Heart left ventricle (tissue), 16 donors: Measurements from ENCODE around the gene FSTL5. TPM values are rescaled to one million over a fixed set of nuclear protein-coding genes. Genes with fewer than 3 reads are reported as not detected.

Experiments
- ATAC-seq, 4 donors: fragments of 200-7000 bp; cut with Tn5 transposase; one replicate each; pipeline ENCODE4 v1.9.1; 2020 to 2022; ENCODE audit warnings: moderate library complexity in 4 of 4, mild to moderate bottlenecking in 3 of 4, moderate number of reproducible peaks in 1 of 4
- DNase-seq, 5 donors: peaks; one replicate each; pipeline ENCODE4 v3.0.0-alpha.2; 2020
- H3K27ac ChIP-seq, 12 donors: fragments of 200-600 bp; sonication (generic) in 4 of 12; one replicate each; pipeline versions ENCODE4 v1.5.0 to v1.8.0; 2016 to 2022; ENCODE audit warnings: mild to moderate bottlenecking in 2 of 12
- H3K27me3 ChIP-seq, 9 donors: fragments of 200-600 bp; sonication (generic) in 2 of 9; one replicate each; pipeline versions ENCODE4 v1.5.1 to v1.8.0; 2016 to 2022; ENCODE audit warnings: mild to moderate bottlenecking in 3 of 9
- H3K36me3 ChIP-seq, 9 donors: fragments of 200-600 bp; sonication (generic) in 2 of 9; one replicate each; pipeline versions ENCODE4 v1.5.0 to v1.8.0; 2018 to 2022; ENCODE audit warnings: mild to moderate bottlenecking in 2 of 9
- H3K4me1 ChIP-seq, 12 donors: fragments of 200-600 bp; sonication (generic) in 4 of 12; one replicate each; pipeline versions ENCODE4 v1.5.0 to v1.8.0; 2016 to 2022; ENCODE audit warnings: mild to moderate bottlenecking in 3 of 12
- H3K4me3 ChIP-seq, 12 donors: fragments of 200-600 bp; sonication (generic) in 4 of 12; one replicate each; pipeline versions ENCODE4 v1.5.0 to v1.8.0; 2017 to 2022; ENCODE audit warnings: mild to moderate bottlenecking in 9 of 12, moderate library complexity in 4 of 12
- H3K9me3 ChIP-seq, 12 donors: fragments of 200-600 bp; sonication (generic) in 4 of 12; one replicate each; pipeline versions ENCODE4 v1.5.0 to v1.8.0; 2016 to 2022; ENCODE audit warnings: mild to moderate bottlenecking in 1 of 12
- POLR2A ChIP-seq, 2 donors: fragments of 450-650 bp; IDR thresholded peaks; one replicate each; pipeline ENCODE4 v1.6.1; 2017; ENCODE audit warnings: antibody characterized with exemption in 2 of 2, mild to moderate bottlenecking in 2 of 2, moderate library complexity in 2 of 2
- WGBS, 4 donors: extraction: QIAGEN DNeasy Blood & Tissue Kit in 2 of 4; methylation state at CpG; one replicate each; pipeline versions ENCODE4 v1.1.5 to v1.1.7; 2013 to 2018; 5-methylcytosine and 5-hydroxymethylcytosine counted together
- intact Hi-C, 10 donors: fragments of 100-400 bp; cut with DNase I; formaldehyde crosslinking; loops; one replicate each; pipeline versions ENCODE4 v1.11.1 to v1.14.2; 2022
- polyA plus RNA-seq, 2 donors: library from polyadenylated mRNA; stranded (reverse); fragments of 200-250 nt; gene quantifications; one replicate each; pipeline ENCODE4 v1.2.3, GENCODE V29; 2013
- total RNA-seq, 9 donors: library from RNA; depleted of rRNA in 2 of 9; stranded (reverse); fragments of >200 nt in 2 of 9; fragmentation: NEBNext Ultra II Directional in 3 of 9; extraction: Animal tissue kit (Norgen Biotek cat#: 25700) in 3 of 9; gene quantifications; one replicate each; pipeline versions ENCODE4 v1.1.0 to v1.2.4, GENCODE V29; 2016 to 2023
- TF ChIP-seq, protein P1 (sequence below), 12 donors: fragments of 200-600 bp; sonication (generic) in 4 of 12; IDR thresholded peaks; one replicate each; pipeline versions ENCODE4 v1.5.0 to v1.8.0; 2018 to 2022; ENCODE audit warnings: antibody characterized with exemption in 12 of 12, mild to moderate bottlenecking in 5 of 12
- donor health status: ischemic (EF 13 %, LVEDD 7.1; RV severe dilation, severe dysfunction).
- donor health status: healthy with polysubstance abuse.
- donor health status: DM: no; HTN: yes; CAD: no.
- donor health status: DM: no; HTN: no; CAD: no.
- donor health status: ischemic (EF 25% LVEDD 6.9; RV normal size, moderate dysfunction).
- donor health status: ischemic (EF 25% LVEDD 5.7; RV mildly dilated, moderate dysfunction).
- donor health status: healthy.
- donor health status: DM: yes; HTN: yes; CAD: no.
- donor health status: ischemic (EF 35%, LVEDD 5.7; RV mildly dilated, moderate dysfunction).
- donor health status: nonischemic (EF 11% LVEDD 7.7; RV severe dilation, severe dysfunction).
- donor health status: DM: yes; HTN: yes; CAD: no.
- donor health status: PGD.
- donor health status: ischemic (EF 29% LVEDD 5.4; RV normal size, mild dysfunction).
- donor health status: nonischemic (EF 23%, LVEDD 6.1; RV moderate dilation, normal function).

Gene FSTL5
- total and polyA plus RNA-seq, 11 donors: not detected

- intact Hi-C loops: no loop called here
- no peak for TF ChIP-seq POLR2A (IDR thresholded peaks at IDR 0.05)
- TF ChIP-seq, protein P1, sequence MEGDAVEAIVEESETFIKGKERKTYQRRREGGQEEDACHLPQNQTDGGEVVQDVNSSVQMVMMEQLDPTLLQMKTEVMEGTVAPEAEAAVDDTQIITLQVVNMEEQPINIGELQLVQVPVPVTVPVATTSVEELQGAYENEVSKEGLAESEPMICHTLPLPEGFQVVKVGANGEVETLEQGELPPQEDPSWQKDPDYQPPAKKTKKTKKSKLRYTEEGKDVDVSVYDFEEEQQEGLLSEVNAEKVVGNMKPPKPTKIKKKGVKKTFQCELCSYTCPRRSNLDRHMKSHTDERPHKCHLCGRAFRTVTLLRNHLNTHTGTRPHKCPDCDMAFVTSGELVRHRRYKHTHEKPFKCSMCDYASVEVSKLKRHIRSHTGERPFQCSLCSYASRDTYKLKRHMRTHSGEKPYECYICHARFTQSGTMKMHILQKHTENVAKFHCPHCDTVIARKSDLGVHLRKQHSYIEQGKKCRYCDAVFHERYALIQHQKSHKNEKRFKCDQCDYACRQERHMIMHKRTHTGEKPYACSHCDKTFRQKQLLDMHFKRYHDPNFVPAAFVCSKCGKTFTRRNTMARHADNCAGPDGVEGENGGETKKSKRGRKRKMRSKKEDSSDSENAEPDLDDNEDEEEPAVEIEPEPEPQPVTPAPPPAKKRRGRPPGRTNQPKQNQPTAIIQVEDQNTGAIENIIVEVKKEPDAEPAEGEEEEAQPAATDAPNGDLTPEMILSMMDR (IDR thresholded peaks at IDR 0.05): no peak
- Histone ChIP-seq H3K27me3 (no peaks in the 10 kb centered on the region), H3K4me1 (no peaks in the 10 kb centered on the region), H3K4me3 (no peak overlapping the region), H3K27ac (no peak overlapping the region), H3K36me3 (no peaks in the 10 kb centered on the region), H3K9me3 (no peaks in the 10 kb centered on the region)
- ATAC-seq: no peak
- 33 to 80% (median 70%) methylated on average over 1 of the region's 1 CpG for WGBS, 4 donors
- DNase-seq: no peak
Observed at GRCh38 chr4:161457311-161457710, 706.5 kb downstream of the FSTL5 start.

GRCh38 chr4:161454860-161455259, 708.9 kb downstream of the FSTL5 start:
- DNase-seq (no peak), ATAC-seq (no peak)
- no peak for TF ChIP-seq POLR2A (IDR thresholded peaks at IDR 0.05)
- intact Hi-C loops: no loop called here
- WGBS, 4 donors: 52 to 65% (median 62%) methylated on average over 2 of the region's 2 CpGs
- Histone ChIP-seq H3K4me1 (no peaks in the 10 kb centered on the region), H3K9me3 (no peaks in the 10 kb centered on the region), H3K27ac (no peak overlapping the region), H3K36me3 (no peaks in the 10 kb centered on the region), H3K27me3 (no peaks in the 10 kb centered on the region), H3K4me3 (no peak overlapping the region)

- intact Hi-C loops: no loop called here
- Histone ChIP-seq H3K4me1 (no peaks in the 10 kb centered on the region), H3K9me3 (no peaks in the 10 kb centered on the region), H3K4me3 (no peak overlapping the region), H3K36me3 (no peaks in the 10 kb centered on the region), H3K27ac (no peak overlapping the region), H3K27me3 (no peaks in the 10 kb centered on the region)
- ATAC-seq (no peak), DNase-seq (no peak)
- TF ChIP-seq POLR2A (IDR thresholded peaks at IDR 0.05): no peak
- TF ChIP-seq, protein P1 (IDR thresholded peaks at IDR 0.05): no peak
- WGBS, 4 donors: 52 to 80% (median 68%) methylated on average over 5 of the region's 5 CpGs
Observed at GRCh38 chr4:161448550-161449180, 715.1 kb downstream of the FSTL5 start.

DNA sequence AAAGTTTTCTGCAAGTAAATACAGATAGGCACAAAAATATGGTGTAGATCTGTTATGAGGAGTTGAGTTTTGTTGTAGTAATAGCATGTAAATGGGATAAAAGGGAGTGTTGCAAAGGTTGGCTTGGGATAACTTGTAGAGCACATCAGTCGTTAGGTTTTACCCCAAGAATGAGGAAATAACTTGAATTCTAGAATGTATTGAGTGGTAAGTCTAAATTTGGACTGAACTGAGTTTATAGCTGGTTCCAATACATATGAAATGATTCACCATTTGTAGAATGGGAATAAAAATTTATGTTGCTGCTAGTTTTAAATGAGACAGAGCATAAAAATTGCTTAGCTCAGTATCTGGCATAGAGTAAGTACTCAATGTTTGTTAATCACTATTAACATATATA, 719.2 kb downstream of the FSTL5 start:
- Histone ChIP-seq H3K36me3 (no peaks in the 10 kb centered on the region), H3K4me3 (no peak overlapping the region), H3K27me3 (no peaks in the 10 kb centered on the region), H3K4me1 (no peaks in the 10 kb centered on the region), H3K9me3 (no peaks in the 10 kb centered on the region), H3K27ac (no peak overlapping the region)
- DNase-seq (no peak), ATAC-seq (no peak)
- intact Hi-C loops: no loop called here
- TF ChIP-seq POLR2A (IDR thresholded peaks at IDR 0.05): no peak
- TF ChIP-seq, protein P1 (IDR thresholded peaks at IDR 0.05): no peak
- WGBS, 4 donors: 58 to 72% (median 68%) methylated on average over 1 of the region's 1 CpG

DNA sequence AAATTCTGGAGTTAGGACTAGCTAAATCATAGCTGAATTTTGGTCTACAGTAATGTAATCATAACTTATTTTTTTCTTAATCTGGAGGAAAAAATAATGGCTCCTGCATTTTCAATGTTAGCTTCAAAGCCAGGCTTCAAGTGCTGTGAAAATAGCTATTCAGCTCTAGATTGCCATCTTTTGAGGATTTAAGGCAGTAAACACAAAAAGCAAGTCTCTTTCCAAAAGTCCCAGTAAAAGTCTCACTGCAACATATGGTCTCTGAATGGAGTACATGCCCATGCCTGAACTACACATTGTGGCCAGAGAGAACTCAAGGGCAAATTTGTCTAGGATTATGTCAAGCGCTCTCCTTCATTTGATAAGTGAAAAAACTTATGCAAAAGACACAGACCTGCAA, 720.9 kb downstream of the FSTL5 start:
- Histone ChIP-seq H3K4me1 (no peaks in the 10 kb centered on the region), H3K27ac (no peak overlapping the region), H3K36me3 (no peaks in the 10 kb centered on the region), H3K9me3 (no peaks in the 10 kb centered on the region), H3K4me3 (no peak overlapping the region), H3K27me3 (no peaks in the 10 kb centered on the region)
- WGBS, 4 donors: 78 to 94% (median 87%) methylated on average over 1 of the region's 1 CpG
- TF ChIP-seq POLR2A (IDR thresholded peaks at IDR 0.05): no peak
- TF ChIP-seq, protein P1 (IDR thresholded peaks at IDR 0.05): no peak
- ATAC-seq: no peak
- no peak for DNase-seq
- intact Hi-C loops: no loop called here
